IPS-18c (cell line): Measurements from ENCODE around the gene FRMPD4.

Experiments
- H3K4me3 ChIP-seq: 2 replicates; pipeline ENCODE4 v1.7.0; 2013; ENCODE audit warnings: low read depth, mild to moderate bottlenecking, low read length, moderate library complexity; ENCODE audit not compliant: insufficient read depth
- H3K9me3 ChIP-seq: one replicate; pipeline ENCODE4 v1.6.1; 2013; ENCODE audit warnings: mild to moderate bottlenecking, low read length, moderate library complexity; ENCODE audit not compliant: control insufficient read depth, insufficient read depth

Gene FRMPD4

GRCh38 chrX:12690646-12691045, 552.4 kb downstream of the FRMPD4 start:
- Histone ChIP-seq H3K9me3 (peaks cover 2% of the 10 kb centered on the region), H3K4me3 (no peak overlapping the region)

DNA sequence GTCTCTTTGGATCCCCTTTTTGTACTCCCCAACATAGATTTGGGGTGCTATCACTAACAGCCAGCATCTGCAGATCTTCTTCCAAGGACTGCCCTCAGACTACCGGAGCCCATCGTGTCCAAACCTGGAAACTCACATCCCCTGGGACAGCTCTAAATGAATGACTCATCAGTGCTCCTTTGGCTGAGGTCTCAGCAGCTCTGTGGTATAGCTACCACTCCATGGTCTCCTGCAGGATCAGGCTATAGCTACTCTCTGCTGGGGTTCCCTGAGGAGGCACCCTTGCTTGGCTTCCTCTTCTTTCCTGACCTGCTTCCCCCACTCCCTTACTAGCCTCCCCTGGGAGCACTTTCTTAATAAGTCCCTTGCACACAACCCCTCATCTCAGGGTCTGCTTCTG, 555.5 kb downstream of the FRMPD4 start:
- no peaks in the 10 kb centered on the region for H3K9me3 ChIP-seq

GRCh38 chrX:12700745-12701144, 562.5 kb downstream of the FRMPD4 start:
- no peak overlapping the region for H3K4me3 ChIP-seq
- no peaks in the 10 kb centered on the region for H3K9me3 ChIP-seq

More for the DNA sequence above, 555.5 kb downstream of the FRMPD4 start:
- no peak overlapping the region for H3K4me3 ChIP-seq

GRCh38 chrX:12701628-12702027, 563.4 kb downstream of the FRMPD4 start:
- no peak overlapping the region for H3K4me3 ChIP-seq
- H3K9me3 ChIP-seq: no peaks in the 10 kb centered on the region

DNA sequence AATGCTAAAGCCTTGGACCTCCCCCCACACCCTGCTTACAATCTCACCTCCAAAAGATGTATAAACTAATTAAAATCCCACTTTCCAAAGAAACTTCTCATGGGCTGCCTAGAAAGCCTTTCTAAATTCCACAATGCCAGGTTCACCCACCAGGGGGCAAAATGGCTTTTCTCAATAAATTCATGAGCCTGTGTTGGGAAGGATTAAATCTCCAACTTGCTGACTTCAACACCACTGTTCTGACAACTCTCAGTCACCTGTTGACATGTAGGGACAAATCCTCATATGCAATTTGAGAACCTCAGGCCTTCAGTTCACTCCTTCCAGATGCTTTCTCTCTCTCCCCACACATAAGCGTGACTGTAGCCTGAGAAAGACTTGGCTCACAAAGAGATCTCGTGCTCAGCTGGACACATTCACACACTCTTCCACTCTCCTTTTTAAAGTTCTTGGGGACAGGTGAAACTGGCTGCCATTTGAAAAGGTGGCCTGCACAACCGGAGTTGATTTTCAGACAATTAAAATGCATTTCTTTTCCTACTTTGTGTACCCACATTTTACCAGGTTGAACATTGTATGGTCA, 564.3 kb downstream of the FRMPD4 start:
- H3K4me3 ChIP-seq: no peak overlapping the region
- H3K9me3 ChIP-seq: no peaks in the 10 kb centered on the region

- Histone ChIP-seq H3K4me3 (no peak overlapping the region), H3K9me3 (no peaks in the 10 kb centered on the region)
Measured at GRCh38 chrX:12704706-12705105, 566.4 kb downstream of the FRMPD4 start.

GRCh38 chrX:12709047-12709446, 570.8 kb downstream of the FRMPD4 start:
- no peak overlapping the region for H3K4me3 ChIP-seq
- H3K9me3 ChIP-seq: peaks cover 5% of the 10 kb centered on the region

GRCh38 chrX:12711435-12712040, 573.3 kb downstream of the FRMPD4 start:
- H3K9me3 ChIP-seq: peaks cover 8% of the 10 kb centered on the region
- no peak overlapping the region for H3K4me3 ChIP-seq

GRCh38 chrX:12716574-12716973, 578.3 kb downstream of the FRMPD4 start:
- Histone ChIP-seq H3K9me3 (peaks cover 13% of the 10 kb centered on the region), H3K4me3 (no peak overlapping the region)

DNA sequence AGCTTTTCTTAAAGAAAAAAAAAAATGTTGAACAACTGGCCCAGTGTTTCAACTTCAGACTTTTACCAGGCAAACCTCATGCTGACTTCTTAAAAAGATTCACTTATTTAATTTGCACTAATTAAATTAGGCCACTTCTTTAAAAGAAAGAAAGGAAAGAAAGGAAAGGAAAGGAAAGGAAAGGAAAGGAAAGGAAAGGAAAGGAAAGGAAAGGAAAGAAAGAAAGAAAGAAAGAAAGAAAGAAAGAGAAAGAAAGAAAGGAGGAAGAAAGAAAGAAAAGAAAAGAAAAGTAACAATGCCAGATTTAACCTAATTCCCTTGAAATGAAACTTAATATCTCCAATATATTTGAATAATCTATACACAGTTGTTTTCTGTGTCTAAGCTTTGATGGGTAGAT, 581.6 kb downstream of the FRMPD4 start:
- peaks cover 13% of the 10 kb centered on the region for H3K9me3 ChIP-seq
- no peak overlapping the region for H3K4me3 ChIP-seq

DNA sequence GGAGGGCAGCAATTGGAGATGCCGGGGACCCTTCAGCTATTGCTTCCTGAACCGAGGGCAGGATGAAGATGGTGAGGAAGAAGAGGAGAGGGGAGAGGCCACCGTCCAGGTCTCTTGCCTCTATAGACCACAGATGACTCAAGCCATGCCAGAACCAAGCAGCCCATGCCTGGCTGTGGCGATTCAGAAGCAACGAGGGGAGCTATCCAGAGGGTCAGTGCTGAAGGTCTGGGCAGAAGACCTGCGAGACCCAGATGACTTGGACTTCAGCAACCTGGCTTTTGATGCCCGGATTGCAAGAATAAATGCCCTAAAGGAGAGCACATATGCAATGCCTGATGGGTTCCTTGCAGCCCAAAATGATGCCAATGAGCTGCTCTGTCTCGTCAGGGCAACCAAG, 582.8 kb downstream of the FRMPD4 start:
- H3K9me3 ChIP-seq: peaks cover 12% of the 10 kb centered on the region
- no peak overlapping the region for H3K4me3 ChIP-seq

DNA sequence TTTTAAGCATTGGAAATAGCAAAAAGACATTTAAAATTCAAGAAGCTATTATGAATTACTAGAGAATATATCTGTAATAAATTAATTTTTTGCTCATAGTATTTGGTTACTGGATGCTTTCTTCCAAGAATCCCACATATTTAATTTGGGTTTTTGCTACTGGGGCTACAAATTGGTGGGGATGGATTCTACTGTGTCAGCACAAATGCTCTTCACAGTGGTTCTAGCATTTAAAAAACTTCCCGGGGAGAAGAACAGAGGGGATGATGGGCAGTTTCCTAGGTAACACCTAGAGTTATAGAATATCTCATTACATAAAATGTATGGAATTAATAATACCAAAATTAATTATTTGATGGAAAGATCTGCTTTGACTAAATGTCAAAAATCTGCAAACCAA, 584.0 kb downstream of the FRMPD4 start:
- peaks cover 5% of the 10 kb centered on the region for H3K9me3 ChIP-seq

GRCh38 chrX:12741416-12741815, 603.1 kb downstream of the FRMPD4 start:
- H3K9me3 ChIP-seq: peaks cover 2% of the 10 kb centered on the region
- H3K4me3 ChIP-seq: no peak overlapping the region

More for the DNA sequence above, 584.0 kb downstream of the FRMPD4 start:
- no peak overlapping the region for H3K4me3 ChIP-seq

DNA sequence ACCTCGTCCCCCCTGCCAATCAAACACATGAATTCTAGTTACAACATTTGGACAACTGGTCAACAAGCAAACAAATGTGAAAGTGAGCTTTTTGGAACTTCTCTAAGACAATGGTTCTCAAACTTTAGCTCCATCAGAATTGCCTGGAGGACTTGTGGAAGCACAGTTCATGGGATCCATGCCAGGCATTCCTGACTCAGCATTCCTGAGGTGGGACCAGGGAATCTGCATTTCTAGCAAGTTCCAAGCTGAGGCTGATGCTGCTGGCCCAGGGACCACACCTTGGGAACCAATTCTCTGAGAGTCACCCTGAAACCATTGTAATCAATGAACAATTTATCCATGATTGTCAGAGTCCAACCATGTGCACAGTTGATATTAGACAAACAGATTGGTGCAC, 609.2 kb downstream of the FRMPD4 start:
- no peak overlapping the region for H3K4me3 ChIP-seq

GRCh38 chrX:12751887-12752286, 613.6 kb downstream of the FRMPD4 start:
- Histone ChIP-seq H3K4me3 (no peak overlapping the region), H3K9me3 (no peaks in the 10 kb centered on the region)

More for the DNA sequence above, 609.2 kb downstream of the FRMPD4 start:
- no peaks in the 10 kb centered on the region for H3K9me3 ChIP-seq

GRCh38 chrX:12753366-12753765, 615.1 kb downstream of the FRMPD4 start:
- Histone ChIP-seq H3K9me3 (no peaks in the 10 kb centered on the region), H3K4me3 (no peak overlapping the region)

DNA sequence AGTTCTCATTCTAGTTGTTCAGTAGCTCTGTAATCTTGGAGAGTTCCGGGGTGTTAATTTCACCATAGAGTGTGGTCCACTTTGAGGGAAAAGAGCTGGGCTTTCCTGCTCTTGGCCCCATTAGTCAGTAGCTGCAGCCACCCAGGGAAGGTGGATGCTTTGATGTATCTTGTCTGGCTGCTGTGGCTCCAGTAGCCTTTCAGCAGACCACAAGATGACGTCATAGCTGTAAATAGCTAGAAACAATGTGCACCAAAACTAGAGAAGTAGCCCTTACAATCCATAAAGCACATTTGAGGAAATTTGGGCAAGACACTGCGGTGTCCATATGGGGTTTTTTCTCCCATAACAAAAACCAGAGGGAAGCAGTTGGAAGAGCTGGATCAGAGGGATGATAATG, 620.0 kb downstream of the FRMPD4 start:
- no peaks in the 10 kb centered on the region for H3K9me3 ChIP-seq
- H3K4me3 ChIP-seq: no peak overlapping the region

GRCh38 chrX:12767856-12768255, 629.6 kb downstream of the FRMPD4 start:
- H3K9me3 ChIP-seq: no peaks in the 10 kb centered on the region
- H3K4me3 ChIP-seq: no peak overlapping the region

- H3K4me3 ChIP-seq: no peak overlapping the region
- H3K9me3 ChIP-seq: peaks cover 2% of the 10 kb centered on the region
Measured at GRCh38 chrX:12768491-12768890, 630.2 kb downstream of the FRMPD4 start.
